Gastroesophageal sphincter (tissue), 3 donors: Measurements from ENCODE around the gene B3GALT4.

Source experiments
- CTCF ChIP-seq, 4 experiments: fragments of 200-600 bp in 2 of 4; fragments of 450-650 bp in 2 of 4; sonication (generic) in 1 of 4; IDR thresholded peaks; one replicate each; pipeline ENCODE4 v1.5.1; 2017 to 2019; ENCODE audit warnings: antibody characterized with exemption in 4 of 4, mild to moderate bottlenecking in 2 of 4, moderate library complexity in 2 of 4
- POLR2A ChIP-seq, 2 donors: fragments of 450-650 bp; IDR thresholded peaks; one replicate each; pipeline ENCODE4 v1.6.1; 2017; ENCODE audit warnings: antibody characterized with exemption in 2 of 2, mild to moderate bottlenecking in 2 of 2, moderate library complexity in 1 of 2
- POLR2AphosphoS5 ChIP-seq: sonication (generic); formaldehyde crosslinking; IDR thresholded peaks from one replicate; pipeline ENCODE4 v1.6.1; 2017; ENCODE audit warnings: antibody characterized with exemption

GRCh38 chr6:33324125-33324524 lies 47.2 kb downstream of the B3GALT4 start:
- TF ChIP-seq CTCF (IDR thresholded peaks at IDR 0.05) (no peak), POLR2AphosphoS5 (no peak), POLR2A (IDR thresholded peaks at IDR 0.05) (no peak)
